ENCODE results near the gene PRKN. TPM values are rescaled to one million over a fixed set of nuclear protein-coding genes. Genes with fewer than 3 reads are reported as not detected.
"Not testable (repeated sequence)": the region's sequence is repeated elsewhere in the genome, so short reads cannot be mapped to it uniquely, and the experiment has no call there.

The PRKN gene
- total RNA-seq, 1 experiment from 2014 or later, result not detected

DNA sequence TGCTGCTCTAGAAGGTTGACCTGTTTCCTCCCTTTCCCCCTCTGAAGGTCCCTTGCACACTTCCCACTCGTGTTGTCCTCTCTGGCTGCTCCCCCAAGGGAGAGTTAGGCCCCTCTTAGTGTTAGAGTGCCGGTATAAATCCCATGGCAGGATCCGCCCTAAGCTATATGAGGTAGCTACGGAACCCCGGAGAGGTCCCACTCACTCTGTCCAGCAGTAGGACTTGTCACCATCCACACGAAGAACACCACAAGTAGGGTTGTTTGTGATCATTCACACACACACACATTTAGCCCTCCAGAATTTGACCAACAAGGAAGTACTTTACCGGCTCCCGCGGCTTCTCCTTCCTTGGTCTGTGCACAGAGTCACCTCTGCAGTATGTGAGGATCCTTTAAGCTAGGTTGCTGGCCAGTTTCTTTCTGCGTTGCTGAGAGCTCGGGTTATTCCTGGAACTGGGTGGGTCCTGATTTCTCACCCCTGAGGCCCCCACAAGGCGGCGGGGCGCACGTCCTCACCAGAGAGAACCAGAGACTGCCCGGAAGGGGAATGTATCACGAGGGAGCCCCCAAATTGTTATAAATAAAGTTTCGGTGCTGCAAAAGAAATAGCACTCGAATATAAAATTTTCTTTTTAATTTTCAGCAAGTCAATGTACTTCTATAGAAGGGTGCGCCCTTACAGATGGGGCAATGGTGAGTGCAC, 1412.9 kb downstream of the PRKN start:
- DNase-seq (ENCODE audit: low read depth), result not testable (repeated sequence)

DNA sequence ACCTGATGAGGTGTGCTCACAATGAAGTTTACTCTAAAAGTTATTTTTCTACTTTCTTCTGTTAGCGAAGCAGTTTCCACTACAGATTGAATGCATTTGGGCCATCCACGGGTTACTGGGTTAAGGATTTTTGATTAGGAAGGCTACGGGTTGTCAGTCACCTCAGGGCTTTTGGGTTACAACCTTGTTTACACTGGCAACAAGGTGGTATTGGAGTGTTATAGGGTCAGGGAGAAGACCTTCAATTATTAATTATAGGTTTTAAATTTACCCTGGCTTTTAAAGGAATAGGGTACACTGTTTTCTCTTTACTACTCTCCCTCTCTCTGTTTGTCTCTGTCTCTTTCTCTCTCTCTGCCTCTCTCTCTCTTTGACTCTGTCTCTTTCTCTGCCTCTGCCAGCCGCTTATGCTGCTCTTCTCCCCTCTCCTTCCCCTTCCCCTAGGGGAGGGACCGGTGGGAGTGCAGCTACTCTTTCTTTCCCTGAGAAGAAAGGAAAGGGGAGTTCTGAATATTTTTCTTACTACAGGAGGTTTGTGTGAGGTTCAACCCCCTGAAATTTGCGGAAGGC, 1413.5 kb downstream of the PRKN start:
- no peak for DNase-seq (ENCODE audit: low read depth)

DNA sequence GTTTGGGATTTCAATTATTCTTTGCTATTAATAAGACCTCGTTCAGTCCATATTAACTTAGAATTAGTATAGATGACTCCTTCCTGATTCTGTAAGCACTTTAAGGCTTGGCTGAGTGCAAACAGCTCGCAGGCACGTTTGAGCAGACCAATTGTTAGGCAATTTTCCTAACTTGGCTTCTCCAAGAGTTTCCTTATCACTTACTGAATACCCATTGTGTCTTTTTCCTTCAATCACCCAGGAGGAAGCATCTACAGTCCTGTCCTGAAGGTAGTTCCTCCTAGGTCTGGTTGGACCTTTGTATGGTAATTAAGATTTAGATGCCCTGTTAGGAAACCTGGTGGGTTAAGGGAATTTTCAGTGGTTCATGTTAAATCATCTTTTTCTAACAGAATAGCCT, 1414.1 kb downstream of the PRKN start:
- not testable (repeated sequence) for DNase-seq (ENCODE audit: low read depth)

DNA sequence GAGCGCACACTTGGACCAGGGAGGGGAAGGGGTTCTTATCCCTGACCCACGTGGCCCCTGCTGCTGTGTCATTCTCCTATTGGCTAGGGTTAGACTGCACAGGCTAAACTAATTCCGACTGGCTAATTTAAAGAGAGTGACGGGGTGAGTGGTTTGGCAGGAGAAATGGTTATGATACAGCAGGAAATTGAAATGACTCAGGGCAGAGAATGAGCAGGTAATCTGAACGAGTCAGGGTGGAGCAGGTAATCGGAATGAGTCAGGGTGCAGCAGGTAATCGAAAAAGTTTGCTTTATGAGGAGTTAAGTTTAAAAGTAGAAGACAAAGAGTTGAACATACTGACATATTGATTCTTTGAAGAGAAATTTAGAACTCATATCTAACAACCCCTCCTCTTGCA, 1417.8 kb downstream of the PRKN start:
- peak; percentile 29 for DNase-seq (ENCODE audit: low read depth)

DNA sequence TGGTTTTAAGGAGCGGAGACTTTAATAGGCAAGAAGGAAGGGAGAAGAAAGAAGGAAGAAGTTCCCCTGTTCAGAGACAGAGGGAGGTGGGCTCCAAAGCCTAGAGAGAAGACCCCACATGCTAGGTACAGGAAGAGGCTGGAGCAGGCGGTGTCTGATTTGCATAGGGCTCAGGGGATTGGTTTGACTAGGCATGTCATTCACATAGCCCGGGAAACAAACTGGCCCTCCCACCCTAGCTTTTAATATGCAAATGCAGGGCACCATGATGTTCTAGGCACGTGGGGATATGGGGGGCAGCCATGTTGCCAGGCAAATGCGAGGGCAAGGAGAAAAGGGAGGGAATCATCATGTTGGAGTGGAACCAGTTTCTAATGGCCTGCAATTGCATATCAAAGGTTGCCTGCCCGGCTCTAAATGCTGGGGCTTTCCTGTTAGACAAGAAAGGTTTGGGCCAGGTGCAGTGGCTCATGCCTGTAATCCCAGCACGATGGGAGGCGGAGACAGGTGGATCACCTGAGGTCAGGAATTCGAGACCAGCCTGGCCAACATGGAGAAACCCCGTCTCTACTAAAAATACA, 1419.4 kb downstream of the PRKN start:
- no peak for DNase-seq (ENCODE audit: low read depth)

DNA sequence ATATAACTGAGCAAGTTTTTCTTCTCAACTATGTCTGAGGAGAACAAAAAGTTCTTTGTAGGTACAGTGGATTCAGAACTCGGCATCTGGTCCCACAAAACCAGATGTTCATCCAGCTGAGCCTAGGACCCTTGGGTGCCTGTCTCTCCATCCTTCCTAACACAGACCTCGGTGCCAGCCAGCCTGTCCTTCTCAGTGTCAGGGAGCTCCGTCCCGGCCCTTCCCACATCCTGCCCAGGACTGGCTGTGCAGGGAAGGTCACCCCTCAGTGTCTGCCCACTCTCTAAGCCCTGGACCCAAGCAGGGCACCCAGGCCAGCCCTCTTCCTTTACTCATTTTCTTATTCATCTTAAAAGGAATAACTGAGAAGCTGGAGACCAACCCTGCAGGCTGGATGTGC, 1421.7 kb downstream of the PRKN start:
- DNase-seq (ENCODE audit: low read depth), result no peak

DNA sequence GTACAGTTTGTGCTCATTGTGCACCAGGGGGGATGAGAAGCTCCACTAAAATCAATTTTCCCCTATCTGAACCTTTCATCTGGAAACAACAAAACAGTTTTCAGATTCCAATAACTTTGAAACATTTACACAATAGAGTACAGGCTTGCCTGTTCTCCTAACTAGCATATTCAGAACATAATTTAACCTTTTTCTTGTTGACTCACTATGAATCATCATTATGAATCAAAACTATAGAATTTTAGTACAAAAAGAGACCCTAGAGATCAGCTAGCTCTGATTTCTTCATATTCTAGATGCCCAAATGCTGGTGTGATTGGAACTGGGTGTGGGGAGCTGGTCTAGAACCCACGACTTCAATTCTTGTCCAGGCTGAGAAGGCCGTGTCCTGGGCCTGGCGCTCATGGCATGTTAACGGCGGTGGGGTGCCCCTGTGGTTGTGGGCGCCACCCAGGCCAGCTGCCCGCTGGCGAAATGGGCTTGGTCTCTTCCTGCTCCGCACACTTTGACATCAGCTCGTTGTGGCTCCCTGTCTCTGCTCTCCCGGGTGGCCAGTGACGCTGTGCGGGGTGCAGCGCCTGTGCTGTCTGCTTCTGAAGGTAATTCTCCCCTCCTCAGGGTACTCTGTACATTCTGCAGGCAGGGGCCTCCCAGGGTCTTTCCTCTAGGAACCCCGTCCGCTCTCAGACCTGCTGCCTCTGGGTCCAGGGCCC, 1423.8 kb downstream of the PRKN start:
- peak; percentile 27 for DNase-seq (ENCODE audit: low read depth)

DNA sequence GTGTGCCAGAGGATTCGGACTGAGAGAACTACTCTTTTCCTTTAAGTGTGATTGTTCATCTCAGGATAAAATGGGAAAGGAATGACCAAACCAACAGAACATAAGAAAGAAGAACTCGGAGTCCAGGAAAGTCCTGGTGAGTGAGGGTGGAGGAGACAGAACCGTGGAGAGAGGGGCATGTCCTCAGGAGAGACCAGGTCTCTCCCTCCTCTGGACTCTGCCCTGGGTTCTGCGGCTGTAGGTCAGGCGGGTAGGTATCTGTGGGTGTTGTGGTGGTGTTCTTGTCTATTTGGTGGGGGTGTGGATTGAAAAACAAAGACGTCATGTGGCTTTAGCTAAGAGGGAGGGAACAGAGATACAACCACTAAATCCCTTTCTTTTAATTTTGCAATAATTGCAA, 1424.6 kb downstream of the PRKN start:
- no peak for DNase-seq (ENCODE audit: low read depth)

DNA sequence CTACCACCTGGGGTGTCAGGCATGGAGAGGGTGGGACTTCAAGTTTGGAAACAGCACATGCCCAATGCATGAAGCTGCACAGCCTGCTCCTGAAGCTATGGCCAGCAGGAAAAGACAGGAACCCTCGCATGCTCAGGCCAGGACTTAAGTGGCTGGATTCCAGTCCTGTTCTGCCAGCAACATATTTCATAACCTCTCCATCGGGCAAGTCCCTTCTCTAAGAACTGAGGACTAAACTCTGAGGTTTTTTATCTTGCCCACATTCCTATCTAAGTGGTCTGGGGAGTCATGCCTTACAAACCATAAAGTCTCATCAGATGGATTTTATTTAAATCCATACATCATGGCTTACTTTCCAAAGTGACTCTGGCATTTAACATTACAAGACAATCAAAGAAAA, 1426.2 kb downstream of the PRKN start:
- DNase-seq (ENCODE audit: low read depth), result peak; percentile 74

DNA sequence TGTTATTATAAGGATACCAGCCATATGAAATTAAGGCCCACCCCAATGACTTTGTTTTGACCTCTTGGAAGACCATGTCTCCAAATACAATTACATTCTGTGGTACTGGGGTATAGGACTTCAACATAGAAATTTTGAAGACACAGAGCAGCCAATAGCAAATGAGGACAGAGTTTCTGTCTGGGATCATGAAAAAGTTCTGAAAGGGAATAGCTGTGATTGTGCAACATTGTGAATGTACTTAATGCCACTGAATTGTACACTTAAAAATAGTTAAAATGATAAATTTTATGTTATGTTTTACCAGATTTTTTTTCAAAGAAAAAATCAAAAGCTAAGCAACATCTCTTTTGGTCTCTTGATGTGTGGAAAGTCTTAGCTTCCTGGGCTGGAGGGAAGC, 1426.7 kb downstream of the PRKN start:
- no peak for DNase-seq (ENCODE audit: low read depth)

DNA sequence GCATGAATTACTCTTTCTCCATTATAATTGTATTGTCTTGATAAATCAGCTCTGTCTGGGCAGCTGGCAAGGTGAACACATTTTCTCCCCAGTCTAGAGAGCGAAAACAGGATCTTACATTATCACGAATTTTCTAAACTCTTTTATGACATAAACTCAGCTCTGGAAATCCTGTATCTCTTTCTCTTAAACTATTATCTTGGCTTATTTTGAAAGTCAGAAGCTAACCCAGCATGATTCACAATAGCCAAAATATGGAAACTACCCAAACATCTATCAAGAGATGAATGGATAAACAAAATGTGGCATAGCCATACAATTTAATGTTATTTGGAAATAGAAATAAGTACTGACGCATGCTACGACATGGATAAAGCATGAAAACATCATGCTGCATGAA, 1427.8 kb downstream of the PRKN start:
- no peak for DNase-seq (ENCODE audit: low read depth)

Other genes with a start within 250 kb of the PRKN start
- gene PACRG, start 208 bp upstream of the PRKN start, total RNA-seq (2014; rRNA removed; shearing (Covaris generic)), result not detected in 2 replicates

Data from Daoy (cell line).